ENCODE results near the gene EFNA4. TPM values are rescaled to one million over a fixed set of nuclear protein-coding genes. Genes with fewer than 3 reads are reported as not detected.

The EFNA4 gene
- polyA plus RNA-seq, 1 of the 3 experiments (the other 2 are of a cell fraction): 17.7 TPM

GRCh38 chr1:155053531-155054105, 9.9 kb upstream of the EFNA4 start:
- H3K4me3 ChIP-seq (ENCODE audit: low read depth in 2 of 2, low read length in 1 of 2): no peak overlapping the region
- no peak overlapping the region for H3K27ac ChIP-seq (ENCODE audit: low read depth in 2 of 2, low read length in 1 of 2)
- no peaks in the 10 kb centered on the region for H3K9me3 ChIP-seq
- WGBS (ENCODE audit: low lambda C conversion rate): 91% methylated on average over 7 of the region's 7 CpGs
- DNase-seq: no peak
- H3K9ac ChIP-seq: no peak overlapping the region
- H3K27me3 ChIP-seq (ENCODE audit: insufficient read depth): no peaks in the 10 kb centered on the region
- POLR2A ChIA-PET: no interaction called here
- H3K4me1 ChIP-seq (ENCODE audit: control insufficient read depth in 1 of 2, insufficient read depth in 2 of 2, low read depth in 1 of 2, low read length in 1 of 2): peaks cover 7 to 34% of the 10 kb centered on the region in 2 experiments
- peaks cover 13% of the 10 kb centered on the region for H3F3A ChIP-seq (replicated peaks; ENCODE audit: insufficient read depth)
- no peaks in the 10 kb centered on the region for H4K20me1 ChIP-seq (ENCODE audit: insufficient read depth)
- H3K36me3 ChIP-seq (replicated peaks in 1 of 2; ENCODE audit: control insufficient read depth in 1 of 2, insufficient read depth in 2 of 2, low read length in 1 of 2): peaks cover 0 to 39% of the 10 kb centered on the region in 2 experiments
- H3K79me2 ChIP-seq (ENCODE audit: insufficient read depth): peaks cover 8% of the 10 kb centered on the region; the same call in 1 of the 2 replicates
- no peak overlapping the region for H3K4me2 ChIP-seq
- H2AFZ ChIP-seq (ENCODE audit: low read depth): no peak overlapping the region
- CTCF ChIA-PET: interaction anchor here (0.7 to 29.9 kb wide), 13 partner anchors 11 to 140 kb away, joined by 3 to 573 read pairs (median 7); partner anchors contain the start of genes ADAM15, DCST1, DCST2 and EFNA3
- no peaks in the 10 kb centered on the region for H3K9me2 ChIP-seq
- TF ChIP-seq GATA2 (CRISPR knock-in tag; IDR thresholded peaks at IDR 0.05) (no peak), SMC3 (IDR thresholded peaks at IDR 0.05; ENCODE audit: low read depth, low read length) (no peak), CHD2 (IDR thresholded peaks at IDR 0.05; ENCODE audit: low read length, partially characterized antibody) (no peak), RCOR1 (IDR thresholded peaks at IDR 0.05; ENCODE audit: low read length) (no peak), ELF1 (IDR thresholded peaks at IDR 0.05) (no peak), POLR2AphosphoS5 (IDR thresholded peaks at IDR 0.05; ENCODE audit: low read depth, low read length) (no peak), NFIC (IDR thresholded peaks at IDR 0.05; ENCODE audit: borderline replicate concordance) (no peak), TAF1 (IDR thresholded peaks at IDR 0.05; ENCODE audit: borderline replicate concordance, low read depth, low read length) (no peak), SIN3A (IDR thresholded peaks at IDR 0.05; ENCODE audit: borderline replicate concordance, low read depth, low read length) (no peak)
- TF ChIP-seq, protein P1, sequence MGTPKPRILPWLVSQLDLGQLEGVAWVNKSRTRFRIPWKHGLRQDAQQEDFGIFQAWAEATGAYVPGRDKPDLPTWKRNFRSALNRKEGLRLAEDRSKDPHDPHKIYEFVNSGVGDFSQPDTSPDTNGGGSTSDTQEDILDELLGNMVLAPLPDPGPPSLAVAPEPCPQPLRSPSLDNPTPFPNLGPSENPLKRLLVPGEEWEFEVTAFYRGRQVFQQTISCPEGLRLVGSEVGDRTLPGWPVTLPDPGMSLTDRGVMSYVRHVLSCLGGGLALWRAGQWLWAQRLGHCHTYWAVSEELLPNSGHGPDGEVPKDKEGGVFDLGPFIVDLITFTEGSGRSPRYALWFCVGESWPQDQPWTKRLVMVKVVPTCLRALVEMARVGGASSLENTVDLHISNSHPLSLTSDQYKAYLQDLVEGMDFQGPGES (IDR thresholded peaks at IDR 0.05; ENCODE audit: low read depth, low read length): no peak
- TF ChIP-seq, protein P2, sequence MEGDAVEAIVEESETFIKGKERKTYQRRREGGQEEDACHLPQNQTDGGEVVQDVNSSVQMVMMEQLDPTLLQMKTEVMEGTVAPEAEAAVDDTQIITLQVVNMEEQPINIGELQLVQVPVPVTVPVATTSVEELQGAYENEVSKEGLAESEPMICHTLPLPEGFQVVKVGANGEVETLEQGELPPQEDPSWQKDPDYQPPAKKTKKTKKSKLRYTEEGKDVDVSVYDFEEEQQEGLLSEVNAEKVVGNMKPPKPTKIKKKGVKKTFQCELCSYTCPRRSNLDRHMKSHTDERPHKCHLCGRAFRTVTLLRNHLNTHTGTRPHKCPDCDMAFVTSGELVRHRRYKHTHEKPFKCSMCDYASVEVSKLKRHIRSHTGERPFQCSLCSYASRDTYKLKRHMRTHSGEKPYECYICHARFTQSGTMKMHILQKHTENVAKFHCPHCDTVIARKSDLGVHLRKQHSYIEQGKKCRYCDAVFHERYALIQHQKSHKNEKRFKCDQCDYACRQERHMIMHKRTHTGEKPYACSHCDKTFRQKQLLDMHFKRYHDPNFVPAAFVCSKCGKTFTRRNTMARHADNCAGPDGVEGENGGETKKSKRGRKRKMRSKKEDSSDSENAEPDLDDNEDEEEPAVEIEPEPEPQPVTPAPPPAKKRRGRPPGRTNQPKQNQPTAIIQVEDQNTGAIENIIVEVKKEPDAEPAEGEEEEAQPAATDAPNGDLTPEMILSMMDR (IDR thresholded peaks at IDR 0.05): no peak

GRCh38 chr1:155057104-155057503, 6.4 kb upstream of the EFNA4 start:
- 94% methylated on average over 8 of the region's 8 CpGs for WGBS (ENCODE audit: low lambda C conversion rate)
- Histone ChIP-seq H3F3A (replicated peaks; ENCODE audit: insufficient read depth) (no peaks in the 10 kb centered on the region), H3K36me3 (replicated peaks in 1 of 2; ENCODE audit: control insufficient read depth in 1 of 2, insufficient read depth in 2 of 2, low read length in 1 of 2) (peaks cover 0 to 40% of the 10 kb centered on the region in 2 experiments), H3K4me1 (ENCODE audit: control insufficient read depth in 1 of 2, insufficient read depth in 2 of 2, low read depth in 1 of 2, low read length in 1 of 2) (peaks cover 0 to 20% of the 10 kb centered on the region in 2 experiments; a peak in 2 of 4 replicates), H3K27me3 (ENCODE audit: insufficient read depth) (no peaks in the 10 kb centered on the region), H3K9me2 (no peaks in the 10 kb centered on the region), H3K9me3 (no peaks in the 10 kb centered on the region), H4K20me1 (ENCODE audit: insufficient read depth) (no peaks in the 10 kb centered on the region), H3K79me2 (ENCODE audit: insufficient read depth) (peaks cover 7% of the 10 kb centered on the region; the same call in 1 of the 2 replicates), H3K4me3 (ENCODE audit: low read depth in 2 of 2, low read length in 1 of 2) (no peak overlapping the region), H3K27ac (ENCODE audit: low read depth in 2 of 2, low read length in 1 of 2) (no peak overlapping the region), H2AFZ (ENCODE audit: low read depth) (no peak overlapping the region), H3K9ac (no peak overlapping the region), H3K4me2 (no peak overlapping the region)
- no peak for DNase-seq
- ChIA-PET CTCF (interaction anchor here (0.6 to 29.9 kb wide), 11 partner anchors 14 to 116 kb away, joined by 3 to 573 read pairs (median 6); partner anchors contain the start of genes ADAM15, DCST1, DCST2 and KRTCAP2), POLR2A (no interaction called here)
- TF ChIP-seq SIN3A (IDR thresholded peaks at IDR 0.05; ENCODE audit: borderline replicate concordance, low read depth, low read length) (no peak), RAD21 (IDR thresholded peaks at IDR 0.05; ENCODE audit: low read length) (no peak), FOXJ3 (CRISPR knock-in tag; IDR thresholded peaks at IDR 0.05) (no peak), POLR2AphosphoS5 (IDR thresholded peaks at IDR 0.05; ENCODE audit: low read depth, low read length) (no peak), EP300 (IDR thresholded peaks at IDR 0.05; ENCODE audit: borderline replicate concordance in 1 of 2, low read depth in 1 of 2, low read length in 1 of 2) (no peak), MXI1 (IDR thresholded peaks at IDR 0.05; ENCODE audit: low read depth, low read length) (no peak), RFX5 (IDR thresholded peaks at IDR 0.05; ENCODE audit: low read length) (no peak), USF1 (IDR thresholded peaks at IDR 0.05; ENCODE audit: borderline replicate concordance, low read depth) (no peak), NFIC (IDR thresholded peaks at IDR 0.05; ENCODE audit: borderline replicate concordance) (no peak), TAF1 (IDR thresholded peaks at IDR 0.05; ENCODE audit: borderline replicate concordance, low read depth, low read length) (no peak), NRF1 (IDR thresholded peaks at IDR 0.05; ENCODE audit: low read depth, low read length) (no peak), RXRA (IDR thresholded peaks at IDR 0.05; ENCODE audit: borderline replicate concordance, low read depth) (no peak), GABPA (IDR thresholded peaks at IDR 0.05; ENCODE audit: low read depth) (no peak)
- TF ChIP-seq, protein P3, sequence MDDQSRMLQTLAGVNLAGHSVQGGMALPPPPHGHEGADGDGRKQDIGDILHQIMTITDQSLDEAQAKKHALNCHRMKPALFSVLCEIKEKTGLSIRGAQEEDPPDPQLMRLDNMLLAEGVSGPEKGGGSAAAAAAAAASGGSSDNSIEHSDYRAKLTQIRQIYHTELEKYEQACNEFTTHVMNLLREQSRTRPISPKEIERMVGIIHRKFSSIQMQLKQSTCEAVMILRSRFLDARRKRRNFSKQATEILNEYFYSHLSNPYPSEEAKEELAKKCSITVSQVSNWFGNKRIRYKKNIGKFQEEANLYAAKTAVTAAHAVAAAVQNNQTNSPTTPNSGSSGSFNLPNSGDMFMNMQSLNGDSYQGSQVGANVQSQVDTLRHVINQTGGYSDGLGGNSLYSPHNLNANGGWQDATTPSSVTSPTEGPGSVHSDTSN (IDR thresholded peaks at IDR 0.05): no peak
- TF ChIP-seq, protein P4, sequence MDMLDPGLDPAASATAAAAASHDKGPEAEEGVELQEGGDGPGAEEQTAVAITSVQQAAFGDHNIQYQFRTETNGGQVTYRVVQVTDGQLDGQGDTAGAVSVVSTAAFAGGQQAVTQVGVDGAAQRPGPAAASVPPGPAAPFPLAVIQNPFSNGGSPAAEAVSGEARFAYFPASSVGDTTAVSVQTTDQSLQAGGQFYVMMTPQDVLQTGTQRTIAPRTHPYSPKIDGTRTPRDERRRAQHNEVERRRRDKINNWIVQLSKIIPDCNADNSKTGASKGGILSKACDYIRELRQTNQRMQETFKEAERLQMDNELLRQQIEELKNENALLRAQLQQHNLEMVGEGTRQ (IDR thresholded peaks at IDR 0.05; ENCODE audit: borderline replicate concordance, low read depth, low read length): no peak
